Sigmoid colon (tissue), 3 donors: ENCODE measurements around the gene HACD2.

Experiments
- POLR2A ChIP-seq, 2 donors: fragments of 450-650 bp; IDR thresholded peaks; one replicate each; pipeline ENCODE4 v1.6.1; 2016; ENCODE audit warnings: antibody characterized with exemption in 2 of 2, mild to moderate bottlenecking in 2 of 2, moderate library complexity in 2 of 2
- TF ChIP-seq, protein P1 (sequence below), 4 experiments: fragments of 450-650 bp in 3 of 4; fragments of 200-600 bp in 1 of 4; IDR thresholded peaks; one replicate each; pipeline ENCODE4 v1.5.1; 2016 to 2019; ENCODE audit warnings: antibody characterized with exemption in 4 of 4, mild to moderate bottlenecking in 3 of 4, moderate library complexity in 2 of 4

DNA sequence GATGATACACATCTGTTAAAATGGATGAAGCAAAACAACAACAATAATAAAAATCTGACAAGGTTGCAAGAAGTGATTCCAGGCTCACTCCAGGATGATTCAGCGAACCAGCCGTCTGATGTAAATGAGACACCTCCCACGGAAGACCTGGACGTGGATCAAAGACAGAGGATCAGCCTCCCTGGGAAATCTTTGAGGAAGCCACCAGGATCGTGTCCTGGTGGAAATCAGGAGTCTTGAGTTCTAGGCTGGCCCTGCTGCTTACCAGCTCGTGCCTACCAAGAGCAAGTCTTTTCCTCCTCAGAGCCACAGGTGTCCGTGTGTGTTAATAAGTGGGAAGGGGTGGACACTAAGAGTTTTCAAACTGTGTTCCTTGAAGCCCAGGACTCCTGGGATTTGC is 120.6 kb downstream of the HACD2 start:
- TF ChIP-seq, protein P1, sequence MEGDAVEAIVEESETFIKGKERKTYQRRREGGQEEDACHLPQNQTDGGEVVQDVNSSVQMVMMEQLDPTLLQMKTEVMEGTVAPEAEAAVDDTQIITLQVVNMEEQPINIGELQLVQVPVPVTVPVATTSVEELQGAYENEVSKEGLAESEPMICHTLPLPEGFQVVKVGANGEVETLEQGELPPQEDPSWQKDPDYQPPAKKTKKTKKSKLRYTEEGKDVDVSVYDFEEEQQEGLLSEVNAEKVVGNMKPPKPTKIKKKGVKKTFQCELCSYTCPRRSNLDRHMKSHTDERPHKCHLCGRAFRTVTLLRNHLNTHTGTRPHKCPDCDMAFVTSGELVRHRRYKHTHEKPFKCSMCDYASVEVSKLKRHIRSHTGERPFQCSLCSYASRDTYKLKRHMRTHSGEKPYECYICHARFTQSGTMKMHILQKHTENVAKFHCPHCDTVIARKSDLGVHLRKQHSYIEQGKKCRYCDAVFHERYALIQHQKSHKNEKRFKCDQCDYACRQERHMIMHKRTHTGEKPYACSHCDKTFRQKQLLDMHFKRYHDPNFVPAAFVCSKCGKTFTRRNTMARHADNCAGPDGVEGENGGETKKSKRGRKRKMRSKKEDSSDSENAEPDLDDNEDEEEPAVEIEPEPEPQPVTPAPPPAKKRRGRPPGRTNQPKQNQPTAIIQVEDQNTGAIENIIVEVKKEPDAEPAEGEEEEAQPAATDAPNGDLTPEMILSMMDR (IDR thresholded peaks at IDR 0.05) = no peak
- no peak for TF ChIP-seq POLR2A (IDR thresholded peaks at IDR 0.05)
